Stimulated activated CD4-positive, alpha-beta T cell treated with anti-CD3 and anti-CD28 coated beads, Interleukin-12 subunit alpha, Interleukin-12 subunit beta, amount 100 ng/mL, for 4 hours (primary cell): ENCODE measurements around the gene CLMN.
"Not testable (repeated sequence)": the region's sequence is repeated elsewhere in the genome, so short reads cannot be mapped to it uniquely, and the experiment has no call there.

ENCODE experiments used
- DNase-seq: peaks from one replicate; pipeline ENCODE4 v3.0.0-alpha.2; 2020

The CLMN gene

GRCh38 chr14:95283802-95284201, 35.9 kb downstream of the CLMN start:
- not testable (repeated sequence) for DNase-seq

- DNase-seq: not testable (repeated sequence)
These were observed 36.7 kb downstream of the CLMN start for GRCh38 chr14:95282986-95283380.

GRCh38 chr14:95282354-95282985, 37.2 kb downstream of the CLMN start:
- no peak for DNase-seq

GRCh38 chr14:95281560-95282176, 38.0 kb downstream of the CLMN start:
- no peak for DNase-seq

GRCh38 chr14:95275494-95275893, 44.2 kb downstream of the CLMN start:
- DNase-seq: no peak

GRCh38 chr14:95274874-95275273, 44.8 kb downstream of the CLMN start:
- no peak for DNase-seq

GRCh38 chr14:95274279-95274678, 45.4 kb downstream of the CLMN start:
- DNase-seq: no peak

GRCh38 chr14:95273001-95273978, 46.4 kb downstream of the CLMN start:
- DNase-seq: no peak

- DNase-seq: no peak
These were observed 47.7 kb downstream of the CLMN start for GRCh38 chr14:95272057-95272456.

GRCh38 chr14:95270203-95270602, 49.5 kb downstream of the CLMN start:
- no peak for DNase-seq

GRCh38 chr14:95269493-95269892, 50.2 kb downstream of the CLMN start:
- no peak for DNase-seq

- DNase-seq: no peak
These were observed 51.4 kb downstream of the CLMN start for GRCh38 chr14:95268350-95268749.

GRCh38 chr14:95267306-95267705, 52.4 kb downstream of the CLMN start:
- DNase-seq: no peak

- peak; percentile 16 for DNase-seq
These were observed 54.3 kb downstream of the CLMN start for GRCh38 chr14:95265106-95266094.

GRCh38 chr14:95264271-95264973, 55.3 kb downstream of the CLMN start:
- DNase-seq: no peak

GRCh38 chr14:95263527-95264231, 56.0 kb downstream of the CLMN start:
- no peak for DNase-seq

GRCh38 chr14:95262511-95262891, 57.2 kb downstream of the CLMN start:
- no peak for DNase-seq

GRCh38 chr14:95261616-95262510, 57.8 kb downstream of the CLMN start:
- no peak for DNase-seq

- DNase-seq: no peak
These were observed 59.0 kb downstream of the CLMN start for GRCh38 chr14:95260537-95261361.
